Esophagus (tissue), 2 donors: ENCODE measurements around the gene SPAM1. TPM values are rescaled to one million over a fixed set of nuclear protein-coding genes. Genes with fewer than 3 reads are reported as not detected.
"Not testable (repeated sequence)": the region's sequence is repeated elsewhere in the genome, so short reads cannot be mapped to it uniquely, and the experiment has no call there.

Experiments used
- H3K27ac ChIP-seq, 2 donors: one replicate each; pipeline ENCODE4 v1.5.1; 2013; ENCODE audit warnings: low read depth in 2 of 2, mild to moderate bottlenecking in 2 of 2, inconsistent platforms in 1 of 2, low read length in 1 of 2, moderate library complexity in 1 of 2
- H3K27me3 ChIP-seq, 2 donors: one replicate each; pipeline ENCODE4 v1.6.1; 2013; ENCODE audit warnings: low read length in 2 of 2, control low read depth in 1 of 2, mild to moderate bottlenecking in 1 of 2; ENCODE audit not compliant: insufficient read depth in 2 of 2, control insufficient read depth in 1 of 2
- H3K36me3 ChIP-seq, 2 donors: one replicate each; pipeline ENCODE4 v1.6.1; 2013; ENCODE audit warnings: low read length in 1 of 2; ENCODE audit not compliant: control insufficient read depth in 2 of 2, insufficient read depth in 2 of 2
- H3K4me1 ChIP-seq, 2 donors: one replicate each; pipeline ENCODE4 v1.6.1; 2013; ENCODE audit warnings: low read length in 1 of 2; ENCODE audit not compliant: control insufficient read depth in 2 of 2, insufficient read depth in 2 of 2
- H3K4me3 ChIP-seq, 2 donors: one replicate each; pipeline ENCODE4 v1.5.1; 2013; ENCODE audit warnings: low read length in 2 of 2, mild to moderate bottlenecking in 2 of 2, low read depth in 1 of 2, moderate library complexity in 1 of 2
- H3K9me3 ChIP-seq, 2 donors: one replicate each; pipeline ENCODE4 v1.6.1; 2013; ENCODE audit warnings: mild to moderate bottlenecking in 2 of 2, low read depth in 1 of 2, low read length in 1 of 2, moderate library complexity in 1 of 2; ENCODE audit not compliant: control insufficient read depth in 2 of 2, insufficient read depth in 1 of 2
- WGBS, 2 donors: extraction: QIAGEN DNeasy Blood & Tissue Kit; methylation state at CpG; one replicate each; pipeline ENCODE4 v1.1.7; 2013; 5-methylcytosine and 5-hydroxymethylcytosine counted together
- polyA plus RNA-seq, 2 donors: library from polyadenylated mRNA; stranded (reverse); fragments of 200-250 nt; gene quantifications; one replicate each; pipeline ENCODE4 v1.2.3, GENCODE V29; 2013
- donor health status: healthy with polysubstance abuse.
- donor health status: Bipolar disorder and iron deficiency.

The SPAM1 gene
- polyA plus RNA-seq, 2 donors, result not detected

DNA sequence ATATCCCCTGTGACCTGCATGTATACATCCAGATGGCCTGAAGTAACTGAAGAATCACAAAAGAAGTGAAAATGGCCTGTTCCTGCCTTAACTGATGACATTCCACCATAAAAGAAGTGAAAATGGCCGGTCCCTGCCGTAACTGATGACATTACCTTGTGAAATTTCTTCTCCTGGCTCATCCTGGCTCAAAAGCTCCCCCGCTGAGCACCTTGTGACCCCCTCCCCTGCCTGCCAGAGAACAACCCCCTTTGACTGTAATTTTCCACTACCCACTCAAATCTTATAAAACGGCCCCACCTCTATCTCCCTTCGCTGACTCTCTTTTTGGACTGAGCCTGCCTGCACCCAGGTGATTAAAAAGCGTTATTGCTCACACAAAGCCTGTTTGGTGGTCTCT is 83.3 kb downstream of the SPAM1 start:
- not testable (repeated sequence) for H3K36me3 ChIP-seq, H3K27me3 ChIP-seq, H3K27ac ChIP-seq, H3K4me1 ChIP-seq, H3K9me3 ChIP-seq, H3K4me3 ChIP-seq
- 74 to 82% methylated on average over 6 of the region's 6 CpGs for WGBS, 2 donors

DNA sequence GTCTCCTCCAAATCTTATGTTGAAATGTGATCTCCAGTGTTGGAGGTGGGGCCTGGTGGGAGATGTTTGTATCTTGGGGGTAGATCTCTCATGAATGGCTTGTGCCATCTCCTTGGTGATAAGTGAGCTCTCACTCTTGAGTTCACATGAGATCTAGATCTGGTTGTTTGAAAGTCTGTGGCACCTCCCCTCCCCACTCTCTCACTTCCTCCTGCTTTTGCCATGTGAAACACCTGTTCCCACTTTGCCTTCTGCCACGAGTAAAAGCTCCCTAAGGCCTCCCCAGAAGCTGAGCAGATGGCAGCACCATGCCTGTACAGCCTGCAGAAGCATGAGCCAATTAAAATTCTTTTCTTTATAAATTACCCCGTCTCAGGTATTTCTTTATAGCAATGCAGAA is 84.3 kb downstream of the SPAM1 start:
- 58 to 62% methylated on average over 2 of the region's 2 CpGs for WGBS, 2 donors
- Histone ChIP-seq H3K27me3 (no peaks in the 10 kb centered on the region), H3K36me3 (no peaks in the 10 kb centered on the region), H3K27ac (no peak overlapping the region), H3K4me1 (no peaks in the 10 kb centered on the region), H3K4me3 (no peak overlapping the region), H3K9me3 (peaks cover 2% of the 10 kb centered on the region in 2 donors)

Other genes starting within 250 kb of the SPAM1 start
- gene WASL, start 176.2 kb upstream of the SPAM1 start, polyA plus RNA-seq, result 10 to 100 TPM; 13.7 to 20.7 TPM
- gene HYAL4, start 80.1 kb upstream of the SPAM1 start, polyA plus RNA-seq, result not detected
- gene TMEM229A, start 107.8 kb downstream of the SPAM1 start, polyA plus RNA-seq, result not detected